HepG2 (cell line): ENCODE measurements around the gene FAM229A. TPM values are rescaled to one million over a fixed set of nuclear protein-coding genes. Genes with fewer than 3 reads are reported as not detected.

Experiments
- FIP1L1 ChIP-seq: fragments of 200-400 bp; formaldehyde crosslinking; IDR thresholded peaks from 2 replicates; pipeline ENCODE4 v1.6.1; 2018; ENCODE audit warnings: low read depth, mild to moderate bottlenecking, low read length, moderate library complexity, borderline replicate concordance; ENCODE audit not compliant: insufficient read depth
- HNF4A ChIP-seq: sonication (generic); formaldehyde crosslinking; IDR thresholded peaks from 2 replicates; pipeline ENCODE4 v1.4.0; 2020; ENCODE audit warnings: missing genetic modification reagents
- RERE ChIP-seq: IDR thresholded peaks from 2 replicates; pipeline ENCODE4 v1.6.1; 2016; ENCODE audit warnings: low read depth, missing genetic modification reagents, missing compliant biosample characterization
- REST ChIP-seq, 2 experiments: IDR thresholded peaks; 2 replicates each; pipeline ENCODE4 v1.6.1; 2011 to 2012; ENCODE audit warnings: low read length in 2 of 2, borderline replicate concordance in 1 of 2, low read depth in 1 of 2, mild to moderate bottlenecking in 1 of 2, moderate library complexity in 1 of 2
- SPEN ChIP-seq: sonication (generic); formaldehyde crosslinking; IDR thresholded peaks from 2 replicates; pipeline ENCODE4 v1.5.1; 2020; ENCODE audit warnings: low read depth, mild to moderate bottlenecking, missing genetic modification reagents
- TBX3 ChIP-seq: fragments of 450-650 bp; IDR thresholded peaks from 2 replicates; pipeline ENCODE4 v1.6.1; 2017; ENCODE audit warnings: antibody characterized with exemption, mild to moderate bottlenecking, inconsistent platforms, borderline replicate concordance
- TCF7L2 ChIP-seq: IDR thresholded peaks from 2 replicates; pipeline ENCODE4 v1.6.1; 2011; ENCODE audit warnings: mild to moderate bottlenecking, low read depth, low read length, moderate library complexity
- ZFP37 ChIP-seq: sonication (generic); formaldehyde crosslinking; IDR thresholded peaks from 2 replicates; pipeline ENCODE4 v1.4.0; 2020; ENCODE audit warnings: missing genetic modification reagents, borderline replicate concordance
- ZHX2 ChIP-seq, 2 experiments: sonication (generic) in 1 of 2; formaldehyde crosslinking in 1 of 2; IDR thresholded peaks; 2 replicates each; pipeline versions ENCODE4 v1.6.1 to v1.9.0; 2014 to 2022; ENCODE audit warnings: antibody characterized with exemption in 1 of 2, borderline replicate concordance in 1 of 2, inconsistent platforms in 1 of 2, low read depth in 1 of 2, missing genetic modification reagents in 1 of 2
- polyA plus RNA-seq, 8 experiments: library from polyadenylated mRNA; depleted of rRNA in 3 of 8; stranded (reverse) in 7 of 8; unstranded in 1 of 8; fragments of >200 nt; fragmentation: Illumina TruSeq in 4 of 8; extraction: Trizol in 4 of 8; gene quantifications; 2 replicates each; pipeline versions ENCODE4 v1.2.1 to v1.2.3, GENCODE V29; 2011 to 2016; ENCODE audit warnings: low read depth in 4 of 8, missing spikeins in 1 of 8, mixed read lengths in 1 of 8; ENCODE audit not compliant: insufficient read depth in 1 of 8
- total RNA-seq, 5 experiments: library from RNA; depleted of rRNA; stranded (reverse); fragments of >200 nt; fragmentation: Illumina TruSeq; extraction: Trizol; gene quantifications; 2 replicates each; pipeline ENCODE4 v1.2.3, GENCODE V29; 2016; ENCODE audit warnings: low read depth in 1 of 5

FAM229A gene
- total and polyA plus RNA-seq, 2 of the 13 experiments (the other 11 are each of a cell fraction or from before 2014, with no cell fraction given), result 3.2 to 17.6 TPM

GRCh38 chr1:32335790-32336590 lies 26.3 kb downstream of the FAM229A start, which contains the start of gene MARCKSL1 (continued):
- TF ChIP-seq RERE (CRISPR knock-in tag) (no peak), TCF7L2 (no peak), REST (IDR thresholded peaks at IDR 0.05; ENCODE audit: borderline replicate concordance in 1 of 2, low read depth in 1 of 2, low read length in 2 of 2) (peak in 1 of 2 experiments; percentile 59; a peak in 2 of 4 replicates), ZFP37 (no peak), TBX3 (no peak), ZHX2 (IDR thresholded peaks at IDR 0.05; ENCODE audit: low read depth) (no peak), ZHX2 (CRISPR knock-in tag; IDR thresholded peaks at IDR 0.05; ENCODE audit: borderline replicate concordance) (0 out of 2 replicates have a peak, but pooled peaks have one; percentile 24), HNF4A (CRISPR knock-in tag) (no peak), SPEN (CRISPR knock-in tag) (0 out of 2 replicates have a peak, but pooled peaks have one; percentile 39), FIP1L1 (no peak)
